ENCODE data around the gene ABHD5. TPM values are rescaled to one million over a fixed set of nuclear protein-coding genes. Genes with fewer than 3 reads are reported as not detected.
A peak's percentile ranks its signal among the peaks of the same experiment; 100 is the strongest.

ABHD5 gene
- total and polyA plus RNA-seq, 2 of the 13 experiments (the other 11 are each of a cell fraction or from before 2014, with no cell fraction given) = 4.5 to 13.3 TPM

- TF ChIP-seq, protein P1, sequence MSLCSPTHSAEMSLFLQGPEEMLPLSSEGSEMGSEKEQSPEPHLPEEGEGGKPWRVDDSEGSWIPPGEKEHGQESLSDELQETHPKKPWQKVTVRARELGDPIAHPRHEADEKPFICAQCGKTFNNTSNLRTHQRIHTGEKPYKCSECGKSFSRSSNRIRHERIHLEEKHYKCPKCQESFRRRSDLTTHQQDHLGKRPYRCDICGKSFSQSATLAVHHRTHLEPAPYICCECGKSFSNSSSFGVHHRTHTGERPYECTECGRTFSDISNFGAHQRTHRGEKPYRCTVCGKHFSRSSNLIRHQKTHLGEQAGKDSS (CRISPR knock-in tag; IDR thresholded peaks at IDR 0.05; ENCODE audit: borderline replicate concordance, low read depth) = peak; percentile 72
- TF ChIP-seq ZNF333 (CRISPR knock-in tag; IDR thresholded peaks at IDR 0.05; ENCODE audit: borderline replicate concordance) (no peak), ARID2 (CRISPR knock-in tag; IDR thresholded peaks at IDR 0.05; ENCODE audit: borderline replicate concordance) (peak; percentile 58; the same call in 1 of the 2 replicates), ZNF607 (CRISPR knock-in tag; IDR thresholded peaks at IDR 0.05; ENCODE audit: borderline replicate concordance) (peak; percentile 93), TFAP4 (IDR thresholded peaks at IDR 0.05; ENCODE audit: borderline replicate concordance, low read depth) (peak; percentile 28; the same call in 1 of the 2 replicates), ZNF33B (CRISPR knock-in tag; IDR thresholded peaks at IDR 0.05) (0 out of 2 replicates have a peak, but pooled peaks have one; percentile 50), DMTF1 (CRISPR knock-in tag; IDR thresholded peaks at IDR 0.05) (0 out of 2 replicates have a peak, but pooled peaks have one; percentile 63), ZNF672 (CRISPR knock-in tag; IDR thresholded peaks at IDR 0.05) (no peak), ZNF572 (CRISPR knock-in tag; IDR thresholded peaks at IDR 0.05) (0 out of 2 replicates have a peak, but pooled peaks have one; percentile 66), TGIF2 (CRISPR knock-in tag; IDR thresholded peaks at IDR 0.05) (peak; percentile 75), ZNF160 (CRISPR knock-in tag; IDR thresholded peaks at IDR 0.05) (peak; percentile 29; the same call in 1 of the 2 replicates)
- TF ChIP-seq, protein P2, sequence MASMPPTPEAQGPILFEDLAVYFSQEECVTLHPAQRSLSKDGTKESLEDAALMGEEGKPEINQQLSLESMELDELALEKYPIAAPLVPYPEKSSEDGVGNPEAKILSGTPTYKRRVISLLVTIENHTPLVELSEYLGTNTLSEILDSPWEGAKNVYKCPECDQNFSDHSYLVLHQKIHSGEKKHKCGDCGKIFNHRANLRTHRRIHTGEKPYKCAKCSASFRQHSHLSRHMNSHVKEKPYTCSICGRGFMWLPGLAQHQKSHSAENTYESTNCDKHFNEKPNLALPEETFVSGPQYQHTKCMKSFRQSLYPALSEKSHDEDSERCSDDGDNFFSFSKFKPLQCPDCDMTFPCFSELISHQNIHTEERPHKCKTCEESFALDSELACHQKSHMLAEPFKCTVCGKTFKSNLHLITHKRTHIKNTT (CRISPR knock-in tag; IDR thresholded peaks at IDR 0.05) = no peak
- TF ChIP-seq, protein P3, sequence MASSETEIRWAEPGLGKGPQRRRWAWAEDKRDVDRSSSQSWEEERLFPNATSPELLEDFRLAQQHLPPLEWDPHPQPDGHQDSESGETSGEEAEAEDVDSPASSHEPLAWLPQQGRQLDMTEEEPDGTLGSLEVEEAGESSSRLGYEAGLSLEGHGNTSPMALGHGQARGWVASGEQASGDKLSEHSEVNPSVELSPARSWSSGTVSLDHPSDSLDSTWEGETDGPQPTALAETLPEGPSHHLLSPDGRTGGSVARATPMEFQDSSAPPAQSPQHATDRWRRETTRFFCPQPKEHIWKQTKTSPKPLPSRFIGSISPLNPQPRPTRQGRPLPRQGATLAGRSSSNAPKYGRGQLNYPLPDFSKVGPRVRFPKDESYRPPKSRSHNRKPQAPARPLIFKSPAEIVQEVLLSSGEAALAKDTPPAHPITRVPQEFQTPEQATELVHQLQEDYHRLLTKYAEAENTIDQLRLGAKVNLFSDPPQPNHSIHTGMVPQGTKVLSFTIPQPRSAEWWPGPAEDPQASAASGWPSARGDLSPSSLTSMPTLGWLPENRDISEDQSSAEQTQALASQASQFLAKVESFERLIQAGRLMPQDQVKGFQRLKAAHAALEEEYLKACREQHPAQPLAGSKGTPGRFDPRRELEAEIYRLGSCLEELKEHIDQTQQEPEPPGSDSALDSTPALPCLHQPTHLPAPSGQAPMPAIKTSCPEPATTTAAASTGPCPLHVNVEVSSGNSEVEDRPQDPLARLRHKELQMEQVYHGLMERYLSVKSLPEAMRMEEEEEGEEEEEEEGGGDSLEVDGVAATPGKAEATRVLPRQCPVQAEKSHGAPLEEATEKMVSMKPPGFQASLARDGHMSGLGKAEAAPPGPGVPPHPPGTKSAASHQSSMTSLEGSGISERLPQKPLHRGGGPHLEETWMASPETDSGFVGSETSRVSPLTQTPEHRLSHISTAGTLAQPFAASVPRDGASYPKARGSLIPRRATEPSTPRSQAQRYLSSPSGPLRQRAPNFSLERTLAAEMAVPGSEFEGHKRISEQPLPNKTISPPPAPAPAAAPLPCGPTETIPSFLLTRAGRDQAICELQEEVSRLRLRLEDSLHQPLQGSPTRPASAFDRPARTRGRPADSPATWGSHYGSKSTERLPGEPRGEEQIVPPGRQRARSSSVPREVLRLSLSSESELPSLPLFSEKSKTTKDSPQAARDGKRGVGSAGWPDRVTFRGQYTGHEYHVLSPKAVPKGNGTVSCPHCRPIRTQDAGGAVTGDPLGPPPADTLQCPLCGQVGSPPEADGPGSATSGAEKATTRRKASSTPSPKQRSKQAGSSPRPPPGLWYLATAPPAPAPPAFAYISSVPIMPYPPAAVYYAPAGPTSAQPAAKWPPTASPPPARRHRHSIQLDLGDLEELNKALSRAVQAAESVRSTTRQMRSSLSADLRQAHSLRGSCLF (CRISPR knock-in tag; IDR thresholded peaks at IDR 0.05; ENCODE audit: borderline replicate concordance) = no peak
- TF ChIP-seq, protein P4, sequence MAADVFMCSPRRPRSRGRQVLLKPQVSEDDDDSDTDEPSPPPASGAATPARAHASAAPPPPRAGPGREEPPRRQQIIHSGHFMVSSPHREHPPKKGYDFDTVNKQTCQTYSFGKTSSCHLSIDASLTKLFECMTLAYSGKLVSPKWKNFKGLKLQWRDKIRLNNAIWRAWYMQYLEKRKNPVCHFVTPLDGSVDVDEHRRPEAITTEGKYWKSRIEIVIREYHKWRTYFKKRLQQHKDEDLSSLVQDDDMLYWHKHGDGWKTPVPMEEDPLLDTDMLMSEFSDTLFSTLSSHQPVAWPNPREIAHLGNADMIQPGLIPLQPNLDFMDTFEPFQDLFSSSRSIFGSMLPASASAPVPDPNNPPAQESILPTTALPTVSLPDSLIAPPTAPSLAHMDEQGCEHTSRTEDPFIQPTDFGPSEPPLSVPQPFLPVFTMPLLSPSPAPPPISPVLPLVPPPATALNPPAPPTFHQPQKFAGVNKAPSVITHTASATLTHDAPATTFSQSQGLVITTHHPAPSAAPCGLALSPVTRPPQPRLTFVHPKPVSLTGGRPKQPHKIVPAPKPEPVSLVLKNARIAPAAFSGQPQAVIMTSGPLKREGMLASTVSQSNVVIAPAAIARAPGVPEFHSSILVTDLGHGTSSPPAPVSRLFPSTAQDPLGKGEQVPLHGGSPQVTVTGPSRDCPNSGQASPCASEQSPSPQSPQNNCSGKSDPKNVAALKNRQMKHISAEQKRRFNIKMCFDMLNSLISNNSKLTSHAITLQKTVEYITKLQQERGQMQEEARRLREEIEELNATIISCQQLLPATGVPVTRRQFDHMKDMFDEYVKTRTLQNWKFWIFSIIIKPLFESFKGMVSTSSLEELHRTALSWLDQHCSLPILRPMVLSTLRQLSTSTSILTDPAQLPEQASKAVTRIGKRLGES (CRISPR knock-in tag; IDR thresholded peaks at IDR 0.05; ENCODE audit: borderline replicate concordance) = 0 out of 2 replicates have a peak, but pooled peaks have one; percentile 17
Observed at GRCh38 chr3:43690400-43691119, at the start of gene ABHD5 (continued).

All from HepG2 (cell line).